SK-N-MC (cell line): ENCODE data around the gene XRCC1.

Experiments
- EZH2 ChIP-seq: fragments of 200-600 bp; sonication (generic); IDR thresholded peaks from one replicate; pipeline ENCODE4 v1.6.1; 2017; ENCODE audit warnings: antibody characterized with exemption
- POLR2AphosphoS5 ChIP-seq: IDR thresholded peaks from 2 replicates; pipeline ENCODE4 v1.6.1; 2012; ENCODE audit warnings: mild to moderate bottlenecking, low read depth, low read length, borderline replicate concordance

DNA sequence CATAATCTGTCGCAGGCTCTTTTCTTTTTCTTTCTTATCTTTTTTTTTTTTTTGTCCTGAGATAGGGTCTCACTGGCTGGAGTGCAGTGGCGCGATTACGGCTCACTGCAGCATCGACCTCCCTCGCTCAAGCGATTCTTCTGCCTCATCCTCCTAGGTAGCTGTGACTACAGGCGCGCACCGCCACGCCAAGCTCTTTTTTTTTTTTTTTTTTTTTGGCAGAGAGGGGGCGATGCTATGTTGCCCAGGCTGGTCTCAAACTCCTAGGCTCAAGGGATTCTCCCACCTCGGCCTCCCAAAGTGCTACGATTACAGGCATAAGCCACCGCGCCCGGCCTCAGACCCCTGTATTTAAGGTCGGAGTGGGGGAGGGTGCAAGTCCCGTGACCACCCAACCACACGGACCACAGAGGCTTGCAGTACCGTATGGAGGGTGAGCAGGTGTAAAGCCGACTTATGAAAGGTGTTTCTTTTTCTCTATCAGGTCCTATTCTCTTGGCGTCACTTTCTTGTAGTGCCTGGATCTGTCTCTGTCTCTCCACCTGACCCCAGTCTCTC is 72.8 kb downstream of the XRCC1 start:
- no peak for TF ChIP-seq POLR2AphosphoS5
- TF ChIP-seq EZH2 = no peak
